ENCODE data around the gene PIK3C2B. TPM values are rescaled to one million over a fixed set of nuclear protein-coding genes. Genes with fewer than 3 reads are reported as not detected.

The PIK3C2B gene
- polyA plus RNA-seq, 1 donor (not counting 4 experiments of a cell fraction or from before 2014, with no cell fraction given) = 5.4 TPM

- Histone ChIP-seq H3K27ac (ENCODE audit: control insufficient read depth, insufficient read depth, low read length) (no peak overlapping the region), H3K4me2 (ENCODE audit: control insufficient read depth, extremely low read depth, insufficient read depth, low read depth, low read length) (no peak overlapping the region), H3K79me2 (ENCODE audit: control insufficient read depth, insufficient read depth, low read length) (no peaks in the 10 kb centered on the region), H3K9me3 (ENCODE audit: control insufficient read depth, low read depth, low read length) (no peaks in the 10 kb centered on the region), H3K4me3 (ENCODE audit: control insufficient read depth in 2 of 3, extremely low read depth in 1 of 3, insufficient read depth in 2 of 3, low read depth in 1 of 3, low read length in 3 of 3) (no peak overlapping the region), H2AFZ (ENCODE audit: control insufficient read depth, low read length) (no peak overlapping the region), H3K9me1 (ENCODE audit: control insufficient read depth, extremely low read depth, insufficient read depth, low read length) (no peaks in the 10 kb centered on the region), H3K9ac (ENCODE audit: control insufficient read depth, extremely low read depth, insufficient read depth, low read length) (no peak overlapping the region), H4K20me1 (ENCODE audit: control insufficient read depth, extremely low read depth, insufficient read depth, low read length) (no peaks in the 10 kb centered on the region), H3K27me3 (ENCODE audit: control insufficient read depth, extremely low read depth, insufficient read depth, low read length) (no peaks in the 10 kb centered on the region), H3K4me1 (ENCODE audit: control insufficient read depth, extremely low read depth, insufficient read depth, low read length) (peaks cover 14% of the 10 kb centered on the region), H3K36me3 (ENCODE audit: control insufficient read depth in 2 of 2, extremely low read depth in 1 of 2, insufficient read depth in 2 of 2, low read length in 2 of 2) (no peaks in the 10 kb centered on the region)
- TF ChIP-seq EZH2 (IDR thresholded peaks at IDR 0.05; ENCODE audit: low read length) = no peak
- DNase-seq (ENCODE audit: low read depth, low spot score) = no peak
- no peak for FAIRE-seq
- dilution Hi-C loops (cut with MboI; ENCODE audit: extremely low pct_ligation_motif_present, low sequenced_read_pairs) = no loop called here
Measured at GRCh38 chr1:204478172-204478899, 16.3 kb downstream of the PIK3C2B start.

- H4K20me1 ChIP-seq (ENCODE audit: control insufficient read depth, extremely low read depth, insufficient read depth, low read length) = no peaks in the 10 kb centered on the region
- no peak overlapping the region for H3K9ac ChIP-seq (ENCODE audit: control insufficient read depth, extremely low read depth, insufficient read depth, low read length)
- no peaks in the 10 kb centered on the region for H3K9me3 ChIP-seq (ENCODE audit: control insufficient read depth, low read depth, low read length)
- H3K4me3 ChIP-seq (ENCODE audit: control insufficient read depth in 2 of 3, extremely low read depth in 1 of 3, insufficient read depth in 2 of 3, low read depth in 1 of 3, low read length in 3 of 3) = no peak overlapping the region
- FAIRE-seq (no peak), DNase-seq (ENCODE audit: low read depth, low spot score) (no peak)
- no peaks in the 10 kb centered on the region for H3K79me2 ChIP-seq (ENCODE audit: control insufficient read depth, insufficient read depth, low read length)
- H3K4me2 ChIP-seq (ENCODE audit: control insufficient read depth, extremely low read depth, insufficient read depth, low read depth, low read length) = no peak overlapping the region
- no peak overlapping the region for H3K27ac ChIP-seq (ENCODE audit: control insufficient read depth, insufficient read depth, low read length)
- H3K27me3 ChIP-seq (ENCODE audit: control insufficient read depth, extremely low read depth, insufficient read depth, low read length) = no peaks in the 10 kb centered on the region
- no peaks in the 10 kb centered on the region for H3K9me1 ChIP-seq (ENCODE audit: control insufficient read depth, extremely low read depth, insufficient read depth, low read length)
- dilution Hi-C loops (cut with MboI; ENCODE audit: extremely low pct_ligation_motif_present, low sequenced_read_pairs) = no loop called here
- TF ChIP-seq CTCF (optimal IDR thresholded peaks at IDR 0.05 in 1 of 3, IDR thresholded peaks at IDR 0.05 in 1 of 3, conservative IDR thresholded peaks at IDR 0.05 in 1 of 3; ENCODE audit: extremely low read depth in 1 of 3, insufficient read depth in 2 of 3, low read length in 3 of 3) = no peak
- TF ChIP-seq EZH2 (IDR thresholded peaks at IDR 0.05; ENCODE audit: low read length) = no peak
- H3K36me3 ChIP-seq (ENCODE audit: control insufficient read depth in 2 of 2, extremely low read depth in 1 of 2, insufficient read depth in 2 of 2, low read length in 2 of 2) = no peaks in the 10 kb centered on the region
- H3K4me1 ChIP-seq (ENCODE audit: control insufficient read depth, extremely low read depth, insufficient read depth, low read length) = peaks cover 14% of the 10 kb centered on the region
- no peak overlapping the region for H2AFZ ChIP-seq (ENCODE audit: control insufficient read depth, low read length)
Measured at GRCh38 chr1:204477036-204477740, 17.4 kb downstream of the PIK3C2B start.

Data from keratinocyte (primary cell).